Stimulated activated CD4-positive, alpha-beta T cell treated with anti-CD3 and anti-CD28 coated beads, Interleukin-12 subunit alpha, Interleukin-12 subunit beta, amount 100 ng/mL, for 48 hours (primary cell): ENCODE data around the gene HIPK3.

Source experiments
- DNase-seq, 3 donors: peaks; one replicate each; pipeline ENCODE4 v3.0.0-alpha.2; 2020; ENCODE audit warnings: low read depth in 2 of 3, low spot score in 1 of 3

HIPK3 gene

GRCh38 chr11:33389635-33390034, 132.5 kb downstream of the HIPK3 start:
- DNase-seq, result no peak

- no peak for DNase-seq
These were observed 134.0 kb downstream of the HIPK3 start for GRCh38 chr11:33390944-33391892.

- DNase-seq, result no peak
These were observed 134.7 kb downstream of the HIPK3 start for GRCh38 chr11:33391893-33392251.

DNA sequence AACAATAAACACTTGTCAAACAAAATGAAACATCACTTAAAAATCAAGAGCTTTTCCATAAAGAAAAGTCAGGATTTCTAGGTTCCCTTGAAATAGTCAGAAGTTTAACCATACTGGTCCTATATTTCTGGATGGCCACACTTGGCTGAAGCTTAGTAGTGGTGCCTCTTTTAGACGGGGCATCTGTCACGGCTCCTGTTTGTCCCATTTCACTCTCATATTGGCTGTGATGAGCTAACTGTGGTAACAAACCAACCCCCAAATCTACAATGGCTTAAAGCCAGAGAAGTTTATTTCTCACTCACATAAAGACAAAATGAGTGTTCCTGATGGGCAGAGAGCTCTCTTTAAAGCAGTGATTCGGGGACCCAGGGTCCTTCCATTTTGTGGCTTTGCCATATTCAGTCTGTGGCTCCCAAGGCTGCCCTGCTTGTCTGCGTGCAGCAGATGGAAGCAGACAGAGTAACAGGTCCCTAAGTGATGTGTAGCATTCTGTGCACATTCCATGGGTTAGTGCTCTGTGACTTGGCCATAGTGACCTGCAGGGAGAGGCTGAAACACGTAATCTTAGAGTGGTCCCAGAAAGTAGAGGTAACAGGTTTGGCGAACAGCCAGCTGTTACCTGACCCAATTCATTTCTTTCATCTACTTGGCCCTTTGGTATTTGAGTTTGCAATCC, 137.4 kb downstream of the HIPK3 start:
- DNase-seq, result no peak

- no peak for DNase-seq
These were observed 139.2 kb downstream of the HIPK3 start for GRCh38 chr11:33396361-33396760.

DNA sequence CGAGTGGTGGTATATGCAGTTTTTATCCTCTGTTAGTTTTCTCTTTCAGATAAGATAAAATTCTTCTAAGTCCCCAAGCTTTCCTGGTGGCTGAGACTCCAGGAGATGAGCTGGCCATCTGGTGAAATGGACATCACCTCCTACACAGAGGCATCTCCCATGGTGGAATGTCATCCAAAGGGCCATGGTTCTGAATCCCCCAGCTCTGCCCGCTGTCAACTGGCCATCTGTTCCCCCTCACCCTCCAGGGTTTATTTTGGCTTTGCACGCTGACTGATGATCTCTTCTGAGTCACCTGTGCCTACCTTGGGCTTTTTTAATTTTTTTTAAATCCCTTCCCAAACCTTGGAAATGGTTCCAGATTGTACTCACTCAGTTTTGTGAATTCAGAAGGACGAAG, 142.2 kb downstream of the HIPK3 start:
- no peak for DNase-seq

GRCh38 chr11:33402066-33402465, 144.9 kb downstream of the HIPK3 start:
- no peak for DNase-seq

- DNase-seq, result no peak
These were observed 146.2 kb downstream of the HIPK3 start for GRCh38 chr11:33403344-33403743.

DNA sequence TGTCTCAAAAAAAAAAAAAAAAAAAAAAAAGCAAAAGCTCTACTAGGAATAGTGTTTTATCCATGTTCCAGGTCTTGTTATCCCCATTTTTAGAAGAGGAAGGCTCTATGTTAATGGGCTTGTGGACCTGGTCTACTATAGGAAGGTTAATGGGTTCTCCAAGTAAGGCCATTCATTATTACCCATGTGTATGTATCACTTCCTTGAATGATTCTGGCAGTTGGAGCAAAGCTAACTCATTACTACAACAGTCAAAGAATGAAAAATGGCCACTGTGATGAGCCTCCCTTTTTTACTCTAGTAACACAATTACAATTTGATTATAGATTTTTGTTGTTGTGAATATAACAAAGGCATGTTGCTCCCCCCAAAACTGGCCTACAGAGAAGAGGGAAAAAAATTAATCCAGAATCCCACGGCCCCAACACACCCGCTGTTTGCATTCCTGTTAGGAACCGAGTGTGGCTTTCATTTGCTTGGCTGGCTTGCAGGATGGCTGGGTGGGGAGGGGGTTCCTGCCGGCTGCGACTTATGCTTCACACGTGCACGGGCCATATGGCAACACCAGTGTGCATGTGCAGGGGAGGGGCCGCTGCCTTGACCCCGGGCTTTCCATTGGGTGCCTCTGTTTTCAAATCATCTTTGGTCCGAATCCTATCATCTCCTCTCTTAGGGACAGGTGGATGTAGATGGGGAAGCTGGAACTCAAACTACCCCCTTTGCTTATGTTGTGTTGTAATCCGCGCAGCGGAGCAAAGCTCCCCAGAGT, 148.8 kb downstream of the HIPK3 start:
- DNase-seq, result no peak
